ENCODE data around the gene SORCS2. TPM values are rescaled to one million over a fixed set of nuclear protein-coding genes. Genes with fewer than 3 reads are reported as not detected.

The SORCS2 gene
- total RNA-seq, 1 donor from 2014 or later, result 13.4 TPM

DNA sequence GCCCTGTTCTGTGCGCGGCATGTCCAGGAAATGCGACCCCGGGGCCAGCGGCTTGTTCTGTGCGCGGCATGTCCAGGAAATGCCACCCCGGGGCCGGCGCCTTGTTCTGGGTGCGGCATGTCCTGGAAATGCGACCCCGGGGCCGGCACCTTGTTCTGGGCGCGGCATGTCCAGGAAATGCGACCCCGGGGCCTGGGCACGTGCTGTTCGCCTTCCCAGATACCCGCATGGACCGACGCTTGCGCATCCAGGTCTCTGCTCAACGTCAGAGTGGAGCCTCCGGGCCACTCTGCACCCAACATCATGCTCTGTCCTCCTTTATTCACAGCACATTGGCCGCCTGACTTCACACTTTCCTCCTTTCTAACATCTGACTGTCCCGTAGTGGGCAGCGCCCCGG lies 318.2 kb downstream of the SORCS2 start:
- no peak for DNase-seq (ENCODE audit: extremely low spot score, unreplicated experiment)
- Mint-ChIP-seq H3K27me3 (no peaks in the 10 kb centered on the region), H3K27ac (no peak overlapping the region), H3K9me3 (no peaks in the 10 kb centered on the region), H3K4me3 (peak overlapping the region; percentile 52), H3K4me1 (ENCODE audit: unreplicated experiment) (peaks cover 39% of the 10 kb centered on the region), H3K36me3 (no peaks in the 10 kb centered on the region)
- TF ChIP-seq, protein P1, sequence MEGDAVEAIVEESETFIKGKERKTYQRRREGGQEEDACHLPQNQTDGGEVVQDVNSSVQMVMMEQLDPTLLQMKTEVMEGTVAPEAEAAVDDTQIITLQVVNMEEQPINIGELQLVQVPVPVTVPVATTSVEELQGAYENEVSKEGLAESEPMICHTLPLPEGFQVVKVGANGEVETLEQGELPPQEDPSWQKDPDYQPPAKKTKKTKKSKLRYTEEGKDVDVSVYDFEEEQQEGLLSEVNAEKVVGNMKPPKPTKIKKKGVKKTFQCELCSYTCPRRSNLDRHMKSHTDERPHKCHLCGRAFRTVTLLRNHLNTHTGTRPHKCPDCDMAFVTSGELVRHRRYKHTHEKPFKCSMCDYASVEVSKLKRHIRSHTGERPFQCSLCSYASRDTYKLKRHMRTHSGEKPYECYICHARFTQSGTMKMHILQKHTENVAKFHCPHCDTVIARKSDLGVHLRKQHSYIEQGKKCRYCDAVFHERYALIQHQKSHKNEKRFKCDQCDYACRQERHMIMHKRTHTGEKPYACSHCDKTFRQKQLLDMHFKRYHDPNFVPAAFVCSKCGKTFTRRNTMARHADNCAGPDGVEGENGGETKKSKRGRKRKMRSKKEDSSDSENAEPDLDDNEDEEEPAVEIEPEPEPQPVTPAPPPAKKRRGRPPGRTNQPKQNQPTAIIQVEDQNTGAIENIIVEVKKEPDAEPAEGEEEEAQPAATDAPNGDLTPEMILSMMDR (conservative IDR thresholded peaks at IDR 0.05), result no peak

DNA sequence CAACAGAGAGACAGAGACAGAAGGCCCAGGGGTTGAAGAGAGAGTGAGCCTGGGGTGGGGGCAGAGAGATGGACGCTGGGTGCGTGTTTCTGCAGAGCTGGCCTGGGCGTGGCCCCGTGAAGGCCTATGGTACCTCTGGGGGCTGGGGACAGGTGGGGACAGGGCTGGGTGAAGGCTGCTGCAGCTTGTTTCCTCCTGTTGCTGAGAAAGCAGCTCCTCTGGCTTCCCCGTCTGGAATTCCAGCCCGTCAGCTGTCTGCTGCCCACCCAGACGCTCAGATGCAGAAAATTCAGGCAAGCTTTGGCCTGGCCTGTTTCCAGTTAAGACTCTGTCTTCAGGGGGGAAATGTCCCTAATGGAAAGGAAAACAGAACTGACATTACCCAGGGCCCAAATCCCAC lies 319.2 kb downstream of the SORCS2 start:
- Mint-ChIP-seq H3K4me1 (ENCODE audit: unreplicated experiment) (peaks cover 44% of the 10 kb centered on the region), H3K27ac (no peak overlapping the region), H3K9me3 (no peaks in the 10 kb centered on the region), H3K36me3 (no peaks in the 10 kb centered on the region), H3K4me3 (no peak overlapping the region), H3K27me3 (no peaks in the 10 kb centered on the region)
- DNase-seq (ENCODE audit: extremely low spot score, unreplicated experiment), result no peak
- TF ChIP-seq, protein P1 (conservative IDR thresholded peaks at IDR 0.05), result no peak

DNA sequence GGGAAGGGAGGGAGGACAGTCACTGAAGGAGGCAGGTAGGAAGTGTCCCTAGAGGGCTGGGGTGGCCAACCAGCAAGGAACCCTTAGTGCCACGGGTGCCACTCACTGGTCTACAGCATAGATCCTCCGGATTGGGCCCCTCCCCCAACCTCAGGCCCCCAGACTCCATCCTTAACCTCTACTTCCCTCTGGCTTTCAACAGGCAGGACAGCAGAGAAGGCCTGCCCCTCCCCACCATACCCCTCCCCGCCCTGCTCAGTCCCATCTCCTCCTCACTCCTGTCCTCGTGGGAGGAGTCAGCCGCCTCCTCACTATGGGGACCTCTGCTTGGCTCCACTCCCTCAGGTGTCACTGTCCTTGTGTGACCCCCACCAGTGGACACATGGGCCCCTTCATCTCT lies 320.1 kb downstream of the SORCS2 start:
- TF ChIP-seq, protein P1 (conservative IDR thresholded peaks at IDR 0.05), result no peak
- Mint-ChIP-seq H3K36me3 (no peaks in the 10 kb centered on the region), H3K9me3 (no peaks in the 10 kb centered on the region)

DNA sequence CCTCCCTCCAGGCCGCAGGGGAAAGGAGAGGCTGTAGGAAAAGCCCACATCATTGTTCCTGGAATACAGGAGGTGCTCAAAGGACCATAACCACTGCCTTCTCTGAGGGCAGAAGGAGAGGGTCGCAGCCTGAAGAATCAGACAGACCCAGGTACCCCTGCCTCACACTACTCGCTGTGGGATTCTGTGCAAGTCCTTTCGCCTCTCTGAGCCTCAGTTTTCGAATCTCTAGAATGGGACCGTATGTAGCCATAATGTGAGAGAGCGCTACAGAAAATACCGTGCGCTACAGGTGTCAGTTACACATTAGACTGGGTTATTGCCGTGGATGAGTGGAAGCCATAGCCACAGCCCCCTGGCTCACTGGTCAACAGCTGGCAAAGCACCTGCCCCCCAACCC lies 320.6 kb downstream of the SORCS2 start:
- Mint-ChIP-seq H3K36me3 (no peaks in the 10 kb centered on the region), H3K4me1 (ENCODE audit: unreplicated experiment) (peaks cover 55% of the 10 kb centered on the region)
- TF ChIP-seq, protein P1 (conservative IDR thresholded peaks at IDR 0.05), result no peak

More for the DNA sequence above, 320.1 kb downstream of the SORCS2 start:
- H3K4me3 Mint-ChIP-seq, result no peak overlapping the region
- peaks cover 50% of the 10 kb centered on the region for H3K4me1 Mint-ChIP-seq (ENCODE audit: unreplicated experiment)
- DNase-seq (ENCODE audit: extremely low spot score, unreplicated experiment), result no peak
- no peak overlapping the region for H3K27ac Mint-ChIP-seq
- H3K27me3 Mint-ChIP-seq, result no peaks in the 10 kb centered on the region

DNA sequence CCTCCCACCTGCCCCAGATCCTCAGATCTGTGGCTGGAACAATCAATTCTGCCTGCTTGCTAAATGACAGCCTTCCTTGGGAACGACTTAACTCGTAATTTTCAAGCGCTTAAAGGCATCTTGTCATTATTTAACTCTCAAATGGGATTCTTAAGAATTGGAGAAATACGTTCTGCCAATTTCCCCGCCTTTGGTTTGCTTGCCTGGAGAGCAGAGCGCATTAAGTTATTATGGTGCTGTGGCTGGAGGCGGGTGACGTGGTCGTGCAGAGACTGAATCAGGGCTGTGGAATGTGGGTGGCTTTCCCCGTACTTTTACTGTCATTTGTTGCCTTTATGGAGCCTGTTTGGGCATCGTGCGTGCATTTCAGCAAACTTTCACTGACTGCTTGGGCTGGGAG lies 321.3 kb downstream of the SORCS2 start:
- H3K4me1 Mint-ChIP-seq (ENCODE audit: unreplicated experiment), result peaks cover 53% of the 10 kb centered on the region
- TF ChIP-seq, protein P1 (conservative IDR thresholded peaks at IDR 0.05), result no peak
- no peaks in the 10 kb centered on the region for H3K36me3 Mint-ChIP-seq
- no peak for DNase-seq (ENCODE audit: extremely low spot score, unreplicated experiment)
- no peak overlapping the region for H3K4me3 Mint-ChIP-seq
- H3K27ac Mint-ChIP-seq, result peak overlapping the region; percentile 64
- H3K27me3 Mint-ChIP-seq, result peaks cover 3% of the 10 kb centered on the region
- H3K9me3 Mint-ChIP-seq, result no peaks in the 10 kb centered on the region

More for the DNA sequence above, 320.6 kb downstream of the SORCS2 start:
- Mint-ChIP-seq H3K9me3 (no peaks in the 10 kb centered on the region), H3K27me3 (peaks cover 2% of the 10 kb centered on the region), H3K4me3 (no peak overlapping the region), H3K27ac (no peak overlapping the region)
- DNase-seq (ENCODE audit: extremely low spot score, unreplicated experiment), result no peak

DNA sequence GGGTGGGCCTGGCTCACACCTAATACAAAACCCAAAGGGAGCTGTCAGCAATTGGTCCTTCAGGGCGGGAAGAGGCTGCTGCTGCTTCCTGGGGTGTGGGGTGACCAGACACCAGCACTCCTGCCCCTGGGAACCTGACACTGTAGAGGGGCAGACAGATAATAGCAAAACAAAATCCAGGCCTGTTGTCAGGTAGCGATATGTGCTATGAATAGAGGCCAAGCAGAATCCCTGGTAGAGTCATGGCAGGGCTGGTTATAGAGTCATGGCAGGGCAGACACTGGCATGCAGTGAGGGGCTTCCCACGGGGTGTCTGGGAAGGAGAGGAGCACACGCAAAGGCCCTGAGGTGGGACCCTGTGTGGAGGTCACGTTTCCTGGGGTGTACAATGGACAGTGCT lies 321.9 kb downstream of the SORCS2 start:
- TF ChIP-seq, protein P1 (conservative IDR thresholded peaks at IDR 0.05), result no peak
- Mint-ChIP-seq H3K4me1 (ENCODE audit: unreplicated experiment) (peaks cover 48% of the 10 kb centered on the region), H3K36me3 (no peaks in the 10 kb centered on the region), H3K9me3 (no peaks in the 10 kb centered on the region), H3K27ac (peak overlapping the region; percentile 64), H3K4me3 (no peak overlapping the region), H3K27me3 (peaks cover 5% of the 10 kb centered on the region)
- DNase-seq (ENCODE audit: extremely low spot score, unreplicated experiment), result no peak
